Upper lobe of right lung (tissue), 1 donor: ENCODE results near the gene ZBTB7C. TPM values are rescaled to one million over a fixed set of nuclear protein-coding genes. Genes with fewer than 3 reads are reported as not detected.

ENCODE experiments used
- ATAC-seq: fragments of 200-7000 bp; cut with Tn5 transposase; one replicate; pipeline ENCODE4 v1.9.1; 2020; ENCODE audit warnings: mild to moderate bottlenecking, moderate library complexity
- DNase-seq: peaks from one replicate; pipeline ENCODE4 v3.0.0-alpha.2; 2020
- H3K27ac ChIP-seq: fragments of 200-600 bp; one replicate; pipeline ENCODE4 v1.8.0; 2022
- H3K27me3 ChIP-seq: fragments of 200-600 bp; one replicate; pipeline ENCODE4 v1.8.0; 2022; ENCODE audit warnings: mild to moderate bottlenecking
- H3K36me3 ChIP-seq: fragments of 200-600 bp; one replicate; pipeline ENCODE4 v1.8.0; 2022
- H3K4me1 ChIP-seq: fragments of 200-600 bp; one replicate; pipeline ENCODE4 v1.8.0; 2022
- H3K4me3 ChIP-seq: fragments of 200-600 bp; one replicate; pipeline ENCODE4 v1.8.0; 2022; ENCODE audit warnings: mild to moderate bottlenecking
- H3K9me3 ChIP-seq: fragments of 200-600 bp; one replicate; pipeline ENCODE4 v1.8.0; 2022
- intact Hi-C: fragments of 100-400 bp; cut with DNase I; formaldehyde crosslinking; loops from one replicate; pipeline ENCODE4 v1.11.0; 2022
- total RNA-seq: library from RNA; stranded (reverse); fragmentation: NEBNext Ultra II Directional; extraction: Animal tissue kit (Norgen Biotek cat#: 25700); gene quantifications from one replicate; pipeline ENCODE4 v1.2.1, GENCODE V29; 2021
- TF ChIP-seq, protein P1 (sequence below): fragments of 200-600 bp; IDR thresholded peaks from one replicate; pipeline ENCODE4 v1.8.0; 2022; ENCODE audit warnings: antibody characterized with exemption
- donor health status: DM: no; HTN: yes; CAD: no; lungs with severe emphysema.

Gene ZBTB7C
- total RNA-seq, 1 donor from 2014 or later, result 17.7 TPM

DNA sequence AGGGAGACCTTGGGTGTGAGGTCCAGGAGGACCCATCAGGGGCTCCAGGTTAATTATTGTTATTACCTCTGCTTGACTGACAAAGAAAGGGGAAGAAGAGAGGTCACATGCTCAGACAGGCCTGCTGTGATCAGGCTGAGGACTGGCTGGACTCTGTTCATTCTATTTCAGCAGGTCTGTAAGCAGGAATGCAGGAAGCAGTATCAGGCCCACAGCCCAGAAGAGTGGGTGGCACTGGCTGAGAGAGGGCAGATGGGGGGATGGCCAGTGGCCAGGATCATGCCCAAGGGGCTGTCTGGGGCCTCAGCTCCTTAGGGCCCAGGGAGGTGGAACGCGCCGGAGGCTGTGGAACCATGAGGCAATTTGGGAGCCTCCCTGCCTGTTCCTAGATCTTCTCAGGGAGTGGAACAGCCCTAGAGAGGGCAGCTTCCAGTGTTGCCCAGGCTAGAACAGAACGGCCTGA is 43.7 kb upstream of the ZBTB7C start:
- Histone ChIP-seq H3K4me3 (no peak overlapping the region), H3K4me1 (peaks cover 7% of the 10 kb centered on the region), H3K9me3 (no peaks in the 10 kb centered on the region), H3K36me3 (no peaks in the 10 kb centered on the region), H3K27ac (no peak overlapping the region), H3K27me3 (no peaks in the 10 kb centered on the region)
- ATAC-seq (peak; percentile 48), DNase-seq (no peak)
- intact Hi-C loops, result no loop called here
- TF ChIP-seq, protein P1, sequence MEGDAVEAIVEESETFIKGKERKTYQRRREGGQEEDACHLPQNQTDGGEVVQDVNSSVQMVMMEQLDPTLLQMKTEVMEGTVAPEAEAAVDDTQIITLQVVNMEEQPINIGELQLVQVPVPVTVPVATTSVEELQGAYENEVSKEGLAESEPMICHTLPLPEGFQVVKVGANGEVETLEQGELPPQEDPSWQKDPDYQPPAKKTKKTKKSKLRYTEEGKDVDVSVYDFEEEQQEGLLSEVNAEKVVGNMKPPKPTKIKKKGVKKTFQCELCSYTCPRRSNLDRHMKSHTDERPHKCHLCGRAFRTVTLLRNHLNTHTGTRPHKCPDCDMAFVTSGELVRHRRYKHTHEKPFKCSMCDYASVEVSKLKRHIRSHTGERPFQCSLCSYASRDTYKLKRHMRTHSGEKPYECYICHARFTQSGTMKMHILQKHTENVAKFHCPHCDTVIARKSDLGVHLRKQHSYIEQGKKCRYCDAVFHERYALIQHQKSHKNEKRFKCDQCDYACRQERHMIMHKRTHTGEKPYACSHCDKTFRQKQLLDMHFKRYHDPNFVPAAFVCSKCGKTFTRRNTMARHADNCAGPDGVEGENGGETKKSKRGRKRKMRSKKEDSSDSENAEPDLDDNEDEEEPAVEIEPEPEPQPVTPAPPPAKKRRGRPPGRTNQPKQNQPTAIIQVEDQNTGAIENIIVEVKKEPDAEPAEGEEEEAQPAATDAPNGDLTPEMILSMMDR, result no peak

DNA sequence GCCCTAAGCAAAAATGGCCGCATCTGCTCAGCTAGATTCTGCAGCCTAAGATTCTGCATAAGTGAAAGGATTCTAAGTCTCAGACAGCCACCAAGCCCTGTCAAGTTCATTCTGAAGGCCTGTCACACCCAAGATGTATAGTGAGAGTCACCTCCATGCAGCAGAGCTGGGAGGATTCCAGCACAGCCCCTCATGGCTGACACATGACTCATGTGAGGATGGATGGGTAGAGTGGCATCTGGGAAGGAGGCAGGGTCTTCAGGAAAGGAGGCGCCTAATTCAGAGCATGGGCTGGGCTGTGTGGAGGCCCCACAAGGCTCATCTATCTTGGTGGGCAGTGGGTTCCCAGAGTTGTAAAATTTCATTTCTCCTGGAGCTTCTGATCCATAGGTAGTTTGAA is 41.5 kb upstream of the ZBTB7C start:
- TF ChIP-seq, protein P1, result no peak
- Histone ChIP-seq H3K4me3 (no peak overlapping the region), H3K36me3 (no peaks in the 10 kb centered on the region), H3K9me3 (no peaks in the 10 kb centered on the region), H3K4me1 (peaks cover 18% of the 10 kb centered on the region), H3K27me3 (no peaks in the 10 kb centered on the region), H3K27ac (no peak overlapping the region)
- intact Hi-C loops, result no loop called here
- DNase-seq (no peak), ATAC-seq (no peak)

DNA sequence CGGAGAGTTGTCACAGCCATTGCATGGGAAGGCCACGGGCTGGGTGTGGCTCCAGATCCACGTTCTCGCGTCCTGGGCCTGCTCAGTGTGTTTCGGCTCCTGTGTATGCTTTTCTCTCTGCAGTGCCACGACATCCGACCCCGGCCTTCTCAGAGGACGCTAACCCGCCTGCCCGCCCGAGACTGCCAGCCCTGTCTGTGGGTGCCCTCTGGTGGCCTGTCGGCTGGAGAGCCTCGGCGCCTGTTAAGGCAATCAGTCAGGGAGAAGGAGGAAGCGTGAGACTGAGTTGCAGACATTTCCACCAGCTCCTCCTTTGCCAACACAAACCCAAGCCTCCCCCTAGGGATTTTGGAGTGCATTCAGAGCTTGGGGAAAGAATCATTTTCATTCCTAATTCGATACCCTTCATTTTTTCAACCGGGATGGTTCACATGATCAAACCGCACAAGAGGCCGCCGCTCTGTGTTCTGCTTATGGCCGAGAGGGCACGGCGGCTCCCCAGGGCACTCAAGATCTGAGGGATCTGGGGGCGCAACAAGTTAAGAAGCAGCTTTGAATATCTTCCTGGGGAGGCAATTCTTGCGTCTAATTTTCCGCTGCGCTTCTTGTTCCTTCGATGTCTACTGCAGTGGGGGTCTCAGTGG is 37.5 kb upstream of the ZBTB7C start:
- intact Hi-C loops, result loop anchor here (5.0 kb wide), 1 partner anchor 414 kb away; no protein-coding TSS in a partner anchor
- Histone ChIP-seq H3K4me3 (no peak overlapping the region), H3K36me3 (no peaks in the 10 kb centered on the region), H3K27ac (no peak overlapping the region), H3K4me1 (peaks cover 18% of the 10 kb centered on the region), H3K9me3 (no peaks in the 10 kb centered on the region), H3K27me3 (no peaks in the 10 kb centered on the region)
- DNase-seq (peak; percentile 92), ATAC-seq (peak; percentile 95)
- TF ChIP-seq, protein P1, result peak; percentile 88

DNA sequence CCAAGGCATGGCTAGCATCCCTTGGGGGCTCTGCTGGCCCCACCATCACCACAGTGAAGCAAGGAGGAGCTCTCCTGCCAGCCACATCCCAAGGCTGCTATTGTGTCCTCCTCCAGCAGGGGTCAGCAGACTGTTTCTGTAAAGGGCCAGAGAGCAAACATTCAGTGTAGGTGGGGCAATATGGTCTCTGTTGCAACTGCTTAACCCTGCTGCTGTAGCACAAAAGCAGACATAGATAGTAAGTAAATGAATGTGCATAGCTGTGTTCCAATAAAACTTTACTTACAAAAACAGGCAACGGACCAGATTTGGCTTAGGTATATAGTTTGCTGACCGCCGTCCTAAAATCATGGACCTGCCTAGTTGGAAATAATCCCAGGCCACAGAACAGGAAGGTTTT is 36.4 kb upstream of the ZBTB7C start:
- Histone ChIP-seq H3K9me3 (no peaks in the 10 kb centered on the region), H3K4me3 (no peak overlapping the region), H3K27ac (no peak overlapping the region), H3K4me1 (peaks cover 25% of the 10 kb centered on the region), H3K36me3 (no peaks in the 10 kb centered on the region), H3K27me3 (no peaks in the 10 kb centered on the region)
- intact Hi-C loops, result loop anchor here (5.0 kb wide), 1 partner anchor 413 kb away; no protein-coding TSS in a partner anchor
- TF ChIP-seq, protein P1, result peak; percentile 92
- DNase-seq, result peak; percentile 83
- peak; percentile 94 for ATAC-seq

DNA sequence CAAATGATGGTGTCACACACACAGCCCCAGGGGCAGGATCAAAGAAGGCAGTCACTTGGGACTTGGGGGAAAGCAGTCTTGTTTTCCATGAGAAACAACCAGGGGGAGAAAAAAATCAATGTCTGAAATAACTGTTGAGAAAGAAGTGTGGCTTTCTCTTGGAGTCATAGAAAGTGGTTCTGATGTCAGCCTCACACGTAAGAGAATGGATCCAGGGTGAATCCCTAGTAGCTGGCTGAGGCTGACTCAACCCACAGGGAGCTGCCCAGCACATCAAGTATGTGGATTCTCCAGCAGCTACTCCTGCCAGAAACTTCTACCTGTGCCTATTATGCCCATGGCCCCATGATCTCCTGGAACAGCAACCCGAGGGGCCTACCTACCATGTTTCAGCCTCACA is 33.6 kb upstream of the ZBTB7C start:
- no peaks in the 10 kb centered on the region for H3K27me3 ChIP-seq
- TF ChIP-seq, protein P1, result no peak
- DNase-seq (no peak), ATAC-seq (no peak)
- no peak overlapping the region for H3K4me3 ChIP-seq
- peaks cover 25% of the 10 kb centered on the region for H3K4me1 ChIP-seq
- no peak overlapping the region for H3K27ac ChIP-seq
- H3K36me3 ChIP-seq, result no peaks in the 10 kb centered on the region
- no peaks in the 10 kb centered on the region for H3K9me3 ChIP-seq
- intact Hi-C loops, result no loop called here
